Suprapubic skin (tissue), 4 donors: ENCODE measurements around the gene CSNK1A1L. TPM values are rescaled to one million over a fixed set of nuclear protein-coding genes. Genes with fewer than 3 reads are reported as not detected.

Experiments
- DNase-seq, 2 donors: peaks; one replicate each; pipeline ENCODE4 v3.0.0-alpha.2; 2019; ENCODE audit warnings: low spot score in 2 of 2
- H3K27ac ChIP-seq: fragments of 200-600 bp; sonication (generic); one replicate; pipeline ENCODE4 v1.5.1; 2019
- H3K27me3 ChIP-seq: fragments of 200-600 bp; sonication (generic); one replicate; pipeline ENCODE4 v1.5.1; 2019
- H3K36me3 ChIP-seq: fragments of 200-600 bp; sonication (generic); one replicate; pipeline ENCODE4 v1.5.1; 2019
- H3K4me1 ChIP-seq: fragments of 200-600 bp; sonication (generic); one replicate; pipeline ENCODE4 v1.5.1; 2019
- H3K4me3 ChIP-seq: fragments of 200-600 bp; sonication (generic); one replicate; pipeline ENCODE4 v1.5.1; 2019; ENCODE audit warnings: mild to moderate bottlenecking
- H3K9me3 ChIP-seq: fragments of 200-600 bp; sonication (generic); one replicate; pipeline ENCODE4 v1.5.1; 2019
- EP300 ChIP-seq: sonication (generic); formaldehyde crosslinking; IDR thresholded peaks from one replicate; pipeline ENCODE4 v1.6.1; 2017; ENCODE audit warnings: antibody characterized with exemption
- POLR2A ChIP-seq, 2 donors: fragments of 450-650 bp; IDR thresholded peaks; one replicate each; pipeline ENCODE4 v1.6.1; 2017; ENCODE audit warnings: antibody characterized with exemption in 2 of 2, mild to moderate bottlenecking in 2 of 2, moderate library complexity in 2 of 2
- POLR2AphosphoS5 ChIP-seq, 3 donors: sonication (generic); formaldehyde crosslinking; IDR thresholded peaks; one replicate each; pipeline ENCODE4 v1.6.1; 2017; ENCODE audit warnings: antibody characterized with exemption in 3 of 3
- WGBS: methylation state at CpG from one replicate; pipeline ENCODE4 v1.1.5; 2018; 5-methylcytosine and 5-hydroxymethylcytosine counted together
- total RNA-seq, 4 donors: library from RNA; depleted of rRNA; stranded (reverse); fragments of >200 nt; gene quantifications; one replicate each; pipeline ENCODE4 v1.1.0, GENCODE V29; 2016
- TF ChIP-seq, protein P1 (sequence below), 2 donors: fragments of 200-600 bp in 1 of 2; fragments of 450-650 bp in 1 of 2; sonication (generic) in 1 of 2; IDR thresholded peaks; one replicate each; pipeline ENCODE4 v1.5.1; 2016 to 2019; ENCODE audit warnings: antibody characterized with exemption in 2 of 2, mild to moderate bottlenecking in 1 of 2, moderate library complexity in 1 of 2

CSNK1A1L gene
- not detected for total RNA-seq

DNA sequence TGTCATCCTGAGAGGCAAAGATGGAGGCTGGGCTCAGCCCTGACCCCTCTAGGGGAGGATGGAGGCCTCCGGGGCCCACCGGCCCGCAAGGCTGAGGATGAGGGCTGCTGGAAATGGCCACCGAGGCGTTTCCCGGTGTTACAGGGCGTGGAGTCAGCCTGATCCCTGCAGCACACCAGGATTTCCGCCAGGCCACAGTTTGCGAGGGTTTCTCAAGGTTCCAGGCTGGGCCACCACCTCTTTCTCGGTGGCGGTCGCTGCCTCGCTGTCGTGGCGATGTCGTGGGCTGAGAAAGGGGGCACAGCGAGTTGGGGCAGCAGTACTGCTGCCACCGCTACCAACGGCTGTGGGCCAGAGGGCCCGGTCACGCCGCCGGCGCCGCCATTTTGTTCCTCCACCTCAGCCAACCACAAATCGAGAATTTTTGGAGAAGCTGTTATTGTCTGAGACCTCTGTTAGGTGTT lies at the start of gene CSNK1A1L:
Gene CSNK1A1L, minus strand, starts transcription at position 414 of the 464 bp plus-strand sequence. Its CDS starts 408 bp downstream, at position 6.
- Histone ChIP-seq H3K4me3 (no peak within 1 kb of the TSS), H3K4me1 (peaks cover 3% of the 10 kb centered on the region), H3K27me3 (no peaks in the 10 kb centered on the region), H3K27ac (no peak within 1 kb of the TSS), H3K36me3 (no peaks in the 10 kb centered on the region), H3K9me3 (no peaks in the 10 kb centered on the region)
- no peak for DNase-seq
- TF ChIP-seq POLR2A (IDR thresholded peaks at IDR 0.05) = no peak
- TF ChIP-seq, protein P1, sequence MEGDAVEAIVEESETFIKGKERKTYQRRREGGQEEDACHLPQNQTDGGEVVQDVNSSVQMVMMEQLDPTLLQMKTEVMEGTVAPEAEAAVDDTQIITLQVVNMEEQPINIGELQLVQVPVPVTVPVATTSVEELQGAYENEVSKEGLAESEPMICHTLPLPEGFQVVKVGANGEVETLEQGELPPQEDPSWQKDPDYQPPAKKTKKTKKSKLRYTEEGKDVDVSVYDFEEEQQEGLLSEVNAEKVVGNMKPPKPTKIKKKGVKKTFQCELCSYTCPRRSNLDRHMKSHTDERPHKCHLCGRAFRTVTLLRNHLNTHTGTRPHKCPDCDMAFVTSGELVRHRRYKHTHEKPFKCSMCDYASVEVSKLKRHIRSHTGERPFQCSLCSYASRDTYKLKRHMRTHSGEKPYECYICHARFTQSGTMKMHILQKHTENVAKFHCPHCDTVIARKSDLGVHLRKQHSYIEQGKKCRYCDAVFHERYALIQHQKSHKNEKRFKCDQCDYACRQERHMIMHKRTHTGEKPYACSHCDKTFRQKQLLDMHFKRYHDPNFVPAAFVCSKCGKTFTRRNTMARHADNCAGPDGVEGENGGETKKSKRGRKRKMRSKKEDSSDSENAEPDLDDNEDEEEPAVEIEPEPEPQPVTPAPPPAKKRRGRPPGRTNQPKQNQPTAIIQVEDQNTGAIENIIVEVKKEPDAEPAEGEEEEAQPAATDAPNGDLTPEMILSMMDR (IDR thresholded peaks at IDR 0.05) = no peak
- TF ChIP-seq EP300 = no peak
- TF ChIP-seq POLR2AphosphoS5 (IDR thresholded peaks at IDR 0.05) = no peak
- WGBS = 89% methylated on average over 25 of the region's 26 CpGs

DNA sequence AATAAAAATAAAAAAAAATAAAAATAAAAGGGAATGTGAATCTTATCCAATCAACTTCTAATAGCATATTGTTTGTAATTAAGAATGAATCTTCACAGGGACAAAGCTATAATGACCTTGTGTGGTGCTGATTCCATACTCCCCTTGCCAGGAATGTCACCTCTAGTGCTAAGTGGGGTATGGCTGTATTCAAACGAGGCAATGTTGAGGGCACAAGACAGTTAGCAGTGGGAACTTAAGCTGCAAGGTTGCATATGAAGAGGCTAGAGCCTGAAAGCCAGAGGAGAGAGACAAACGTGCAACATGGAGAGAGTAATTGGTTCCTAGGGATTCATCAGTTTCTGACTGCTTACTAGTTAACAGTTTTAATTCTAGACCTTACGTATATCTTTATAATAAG lies 43.9 kb upstream of the CSNK1A1L start:
- WGBS = 56% methylated on average over 3 of the region's 3 CpGs
- no peaks in the 10 kb centered on the region for H3K4me1 ChIP-seq

DNA sequence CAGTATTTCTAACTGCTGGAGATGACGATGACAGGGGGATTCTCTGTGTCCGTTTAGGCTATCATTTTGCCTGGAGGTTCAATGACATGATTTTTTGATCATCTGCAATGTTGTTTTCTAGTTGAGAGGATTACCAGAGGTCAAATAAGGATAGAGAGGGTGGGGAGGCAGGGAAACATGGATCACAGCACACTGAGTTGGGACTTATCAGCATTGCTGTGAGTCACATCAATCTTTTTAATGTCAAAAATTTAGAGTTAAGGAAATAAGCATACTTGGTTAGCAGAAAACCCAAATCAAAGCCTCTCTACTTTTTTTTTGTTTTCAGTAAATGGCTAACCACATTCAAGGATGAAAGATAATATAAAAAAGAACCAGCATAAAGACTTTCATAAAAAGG lies 43.0 kb upstream of the CSNK1A1L start:
- TF ChIP-seq POLR2A (IDR thresholded peaks at IDR 0.05) = no peak
- TF ChIP-seq EP300 = no peak
- no peak for TF ChIP-seq POLR2AphosphoS5 (IDR thresholded peaks at IDR 0.05)
- TF ChIP-seq, protein P1 (IDR thresholded peaks at IDR 0.05) = no peak
- WGBS = 52% methylated on average over 2 of the region's 2 CpGs

More for the DNA sequence above, 43.9 kb upstream of the CSNK1A1L start:
- H3K9me3 ChIP-seq = no peaks in the 10 kb centered on the region
- no peaks in the 10 kb centered on the region for H3K27me3 ChIP-seq
- H3K4me3 ChIP-seq = no peak overlapping the region
- DNase-seq = no peak
- no peaks in the 10 kb centered on the region for H3K36me3 ChIP-seq
- no peak overlapping the region for H3K27ac ChIP-seq
- TF ChIP-seq, protein P1 (IDR thresholded peaks at IDR 0.05) = no peak
- TF ChIP-seq POLR2AphosphoS5 (IDR thresholded peaks at IDR 0.05) (no peak), EP300 (no peak), POLR2A (IDR thresholded peaks at IDR 0.05) (no peak)

DNA sequence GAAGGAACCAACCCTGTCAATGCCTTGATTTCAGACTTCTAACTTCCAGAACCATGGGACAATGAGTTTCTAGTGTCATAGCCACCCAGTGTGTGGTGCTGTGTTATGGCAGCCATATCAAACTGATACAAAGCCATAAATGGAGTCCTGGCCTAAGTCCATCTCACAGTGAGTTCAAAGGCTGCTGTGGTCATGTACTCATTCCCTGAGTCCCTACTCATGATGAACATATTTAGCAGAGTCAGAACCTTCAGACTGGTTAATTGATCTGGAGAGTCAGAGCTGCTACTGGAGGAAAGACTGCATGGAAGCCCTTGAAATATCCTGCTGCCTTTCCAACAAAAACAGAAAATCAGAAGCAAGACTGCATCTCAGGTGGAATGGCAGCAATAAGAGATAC lies 39.2 kb upstream of the CSNK1A1L start:
- Histone ChIP-seq H3K4me1 (no peaks in the 10 kb centered on the region), H3K27me3 (no peaks in the 10 kb centered on the region)
- DNase-seq = no peak

More for the DNA sequence above, 43.0 kb upstream of the CSNK1A1L start:
- H3K4me1 ChIP-seq = no peaks in the 10 kb centered on the region
- H3K27ac ChIP-seq = no peak overlapping the region
- DNase-seq = no peak
- no peak overlapping the region for H3K4me3 ChIP-seq
- no peaks in the 10 kb centered on the region for H3K9me3 ChIP-seq
- no peaks in the 10 kb centered on the region for H3K27me3 ChIP-seq
- no peaks in the 10 kb centered on the region for H3K36me3 ChIP-seq

DNA sequence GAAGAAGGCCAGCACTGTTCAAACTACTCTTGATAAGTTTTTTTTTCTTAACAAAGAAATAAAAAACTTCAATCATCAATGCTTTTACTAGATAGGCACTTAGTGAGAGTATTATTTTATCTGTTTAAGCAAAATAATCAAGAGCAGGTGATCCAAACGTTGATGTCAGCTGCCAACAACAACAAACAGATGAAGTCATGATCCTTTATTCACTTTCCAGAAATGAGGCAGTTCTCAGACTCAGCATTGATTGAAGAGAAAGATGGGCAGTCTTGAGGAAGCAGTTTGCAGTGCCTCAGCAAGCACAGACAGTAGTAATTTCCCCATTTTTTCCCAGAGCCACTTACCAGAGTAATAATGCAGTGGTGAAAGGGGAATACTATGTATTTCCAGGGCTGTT lies 38.4 kb upstream of the CSNK1A1L start:
- Histone ChIP-seq H3K36me3 (no peaks in the 10 kb centered on the region), H3K27me3 (no peaks in the 10 kb centered on the region), H3K4me1 (no peaks in the 10 kb centered on the region), H3K9me3 (no peaks in the 10 kb centered on the region), H3K4me3 (no peak overlapping the region), H3K27ac (no peak overlapping the region)
- DNase-seq = no peak
- WGBS = 8% methylated on average over 1 of the region's 1 CpG
- TF ChIP-seq, protein P1 (IDR thresholded peaks at IDR 0.05) = no peak
- no peak for TF ChIP-seq EP300
- no peak for TF ChIP-seq POLR2AphosphoS5 (IDR thresholded peaks at IDR 0.05)
- TF ChIP-seq POLR2A (IDR thresholded peaks at IDR 0.05) = no peak

More for the DNA sequence above, 39.2 kb upstream of the CSNK1A1L start:
- H3K9me3 ChIP-seq = no peaks in the 10 kb centered on the region
- no peaks in the 10 kb centered on the region for H3K36me3 ChIP-seq
- no peak overlapping the region for H3K4me3 ChIP-seq
- TF ChIP-seq, protein P1 (IDR thresholded peaks at IDR 0.05) = no peak
- TF ChIP-seq POLR2A (IDR thresholded peaks at IDR 0.05) = no peak
- no peak for TF ChIP-seq POLR2AphosphoS5 (IDR thresholded peaks at IDR 0.05)
- no peak for TF ChIP-seq EP300
- no peak overlapping the region for H3K27ac ChIP-seq
